HG03135 (cell line): ENCODE results near the gene YPEL4.

Experiments
- ATAC-seq: cut with Tn5 transposase; IDR thresholded peaks from one replicate; pipeline ENCODE4 v1.9.1; 2021; ENCODE audit warnings: mild to moderate bottlenecking, moderate library complexity; ENCODE audit not compliant: unreplicated experiment

YPEL4 gene

GRCh38 chr11:57651408-57651807, 1.7 kb upstream of the YPEL4 start:
- no peak for ATAC-seq

GRCh38 chr11:57650739-57651090, 1.0 kb upstream of the YPEL4 start:
- no peak for ATAC-seq

- no peak for ATAC-seq
Measured at GRCh38 chr11:57648801-57649735, 644 bp downstream of the YPEL4 start.

- ATAC-seq, result no peak
Measured at GRCh38 chr11:57647960-57648800, 1.5 kb downstream of the YPEL4 start.

- no peak for ATAC-seq
Measured at GRCh38 chr11:57647372-57647771, 2.3 kb downstream of the YPEL4 start.

GRCh38 chr11:57646799-57647303, 2.9 kb downstream of the YPEL4 start:
- ATAC-seq, result no peak

- no peak for ATAC-seq
Measured at GRCh38 chr11:57646194-57646798, 3.4 kb downstream of the YPEL4 start.

GRCh38 chr11:57645689-57646085, 4.0 kb downstream of the YPEL4 start:
- ATAC-seq, result no peak

GRCh38 chr11:57644748-57645688, 4.7 kb downstream of the YPEL4 start:
- peak; percentile 48 for ATAC-seq

- no peak for ATAC-seq
Measured at GRCh38 chr11:57643802-57644201, 5.9 kb downstream of the YPEL4 start.

- ATAC-seq, result no peak
Measured at GRCh38 chr11:57641011-57641807, 8.5 kb downstream of the YPEL4 start.

- no peak for ATAC-seq
Measured at GRCh38 chr11:57640068-57640800, 9.5 kb downstream of the YPEL4 start.

- no peak for ATAC-seq
Measured at GRCh38 chr11:57639321-57640067, 10.2 kb downstream of the YPEL4 start.

GRCh38 chr11:57638811-57639320, 10.8 kb downstream of the YPEL4 start:
- ATAC-seq, result no peak

GRCh38 chr11:57638005-57638781, 11.5 kb downstream of the YPEL4 start:
- ATAC-seq, result no peak

GRCh38 chr11:57637626-57638004, 12.1 kb downstream of the YPEL4 start:
- ATAC-seq, result no peak

GRCh38 chr11:57635246-57635645, 14.5 kb downstream of the YPEL4 start:
- no peak for ATAC-seq
